A549 (cell line): ENCODE results near the gene TSPAN18. TPM values are rescaled to one million over a fixed set of nuclear protein-coding genes. Genes with fewer than 3 reads are reported as not detected.

Experiments
- ATAC-seq, 2 experiments: fragments of 200-7000 bp in 1 of 2; fragments of >200 bp in 1 of 2; cut with Nextera tagmentation in 1 of 2; cut with Tn5 transposase in 1 of 2; 3 replicates each; pipeline versions ENCODE4 v1.8.0 to v1.9.1; 2018 to 2020; ENCODE audit warnings: mild to moderate bottlenecking in 1 of 2, moderate library complexity in 1 of 2
- CTCF ChIA-PET: fragments of 300-600 bp; sonication (Branson Sonifier 250); formaldehyde crosslinking; extraction: SDS; loops from one replicate; lab custom pipeline; 2021; ENCODE audit warnings: antibody characterized with exemption, inconsistent platforms; lab: Yijun Ruan, JAX
- POLR2A ChIA-PET: fragments of 350-600 bp; formaldehyde crosslinking; extraction: SDS; loops from one replicate; lab custom pipeline; 2021; ENCODE audit warnings: antibody characterized with exemption, inconsistent platforms; lab: Yijun Ruan, JAX
- DNase-seq, 2 experiments: peaks; one replicate each; pipeline versions ENCODE4 v3.0.0 to v3.0.0-alpha.2; 2011 to 2016; ENCODE audit warnings: low read depth in 1 of 2, low spot score in 1 of 2
- FAIRE-seq: peaks from 2 replicates; lab custom pipeline; 2011; peaks lifted over from hg19 to GRCh38; lab: Jason Lieb, UNC
- H3K27ac ChIP-seq, 2 experiments: fragments of >200 bp; sonication (Bioruptor Twin); formaldehyde crosslinking; 3 replicates each; pipeline ENCODE4 v1.5.1; 2016 to 2017
- H3K4me1 ChIP-seq: fragments of >200 bp; sonication (Bioruptor Twin); formaldehyde crosslinking; 3 replicates; pipeline ENCODE4 v1.6.1; 2016
- H3K4me2 ChIP-seq: fragments of >200 bp; sonication (Bioruptor Twin); formaldehyde crosslinking; 3 replicates; pipeline ENCODE4 v1.6.1; 2016
- H3K4me3 ChIP-seq: fragments of >200 bp; sonication (Bioruptor Twin); formaldehyde crosslinking; 3 replicates; pipeline ENCODE4 v1.5.1; 2016
- H3K9me3 ChIP-seq: fragments of >200 bp; sonication (Bioruptor Twin); formaldehyde crosslinking; 3 replicates; pipeline ENCODE4 v1.6.1; 2016
- EHMT2 ChIP-seq: fragments of 200-600 bp; sonication (generic); IDR thresholded peaks from 2 replicates; pipeline ENCODE4 v1.6.1; 2016; ENCODE audit warnings: antibody characterized with exemption, low read depth, mild to moderate bottlenecking, moderate library complexity
- GATA3 ChIP-seq: IDR thresholded peaks from 2 replicates; pipeline ENCODE4 v1.6.1; 2012; ENCODE audit warnings: borderline replicate concordance
- HOXA7 ChIP-seq: fragments of 250-450 bp; sonication (Bioruptor Pico); IDR thresholded peaks from 2 replicates; pipeline ENCODE4 v1.5.0; 2020; ENCODE audit warnings: mild to moderate bottlenecking, moderate library complexity
- HOXB5 ChIP-seq: fragments of 250-450 bp; sonication (Bioruptor Pico); IDR thresholded peaks from 2 replicates; pipeline ENCODE4 v1.5.0; 2020; ENCODE audit warnings: mild to moderate bottlenecking, moderate library complexity
- KDM1A ChIP-seq: fragments of 200-600 bp; sonication (generic); IDR thresholded peaks from 2 replicates; pipeline ENCODE4 v1.6.1; 2016; ENCODE audit warnings: low read depth, mild to moderate bottlenecking
- MAZ ChIP-seq: fragments of 150-350 bp; IDR thresholded peaks from 2 replicates; pipeline ENCODE4 v1.6.1; 2014; ENCODE audit warnings: antibody characterized with exemption, low read depth, low read length, borderline replicate concordance
- NPAS2 ChIP-seq: fragments of 250-450 bp; sonication (Bioruptor Pico); IDR thresholded peaks from 2 replicates; pipeline ENCODE4 v1.8.0; 2022; ENCODE audit warnings: mild to moderate bottlenecking, moderate library complexity, borderline replicate concordance
- NR3C1 ChIP-seq: fragments of >200 bp; sonication (Bioruptor Twin); formaldehyde crosslinking; IDR thresholded peaks from 3 replicates; pipeline ENCODE4 v1.6.1; 2017
- POLR2A ChIP-seq: IDR thresholded peaks from 2 replicates; pipeline ENCODE4 v1.6.1; 2012; ENCODE audit warnings: mild to moderate bottlenecking, low read length
- RFX5 ChIP-seq: fragments of 450-650 bp; IDR thresholded peaks from 2 replicates; pipeline ENCODE4 v1.7.1; 2014; ENCODE audit warnings: antibody characterized with exemption, mild to moderate bottlenecking, moderate library complexity
- WGBS: methylation state at CpG from one replicate; pipeline ENCODE4 v1.1.6; 2017; ENCODE audit errors: missing lambda C conversion rate; 5-methylcytosine and 5-hydroxymethylcytosine counted together
- polyA plus RNA-seq, 4 experiments: library from polyadenylated mRNA; depleted of rRNA in 3 of 4; stranded (reverse); fragments of >200 nt; fragmentation: RNase III in 1 of 4; extraction: RNeasy Plus Mini Kit Qiagen cat#74134 plus additional on column Dnase treatment in 1 of 4; gene quantifications; 2 replicates in 3 of 4; 3 replicates in 1 of 4; pipeline ENCODE4 v1.2.3, GENCODE V29; 2011 to 2017
- TF ChIP-seq, protein P1 (sequence below): fragments of 250-450 bp; sonication (Bioruptor Pico); IDR thresholded peaks from 2 replicates; pipeline ENCODE4 v1.5.0; 2020; ENCODE audit warnings: low read depth, mild to moderate bottlenecking, moderate library complexity
- TF ChIP-seq, protein P2 (sequence below): fragments of >200 bp; sonication (Bioruptor Twin); formaldehyde crosslinking; IDR thresholded peaks from 3 replicates; pipeline ENCODE4 v1.5.1; 2016
- TF ChIP-seq, protein P3 (sequence below): fragments of 250-450 bp; sonication (Bioruptor Pico); IDR thresholded peaks from 2 replicates; pipeline ENCODE4 v1.5.0; 2021; ENCODE audit warnings: mild to moderate bottlenecking, moderate library complexity, borderline replicate concordance
- TF ChIP-seq, protein P4 (sequence below): IDR thresholded peaks from 2 replicates; pipeline ENCODE4 v1.6.1; 2012; ENCODE audit warnings: low read depth, borderline replicate concordance
- TF ChIP-seq, protein P5 (sequence below): fragments of 200-600 bp; sonication (generic); IDR thresholded peaks from 2 replicates; pipeline ENCODE4 v1.6.1; 2016; ENCODE audit warnings: antibody characterized with exemption, mild to moderate bottlenecking, moderate library complexity

TSPAN18 gene
- polyA plus RNA-seq, 2 of the 4 experiments (the other 2 are of a cell fraction): 0.81 to 4.5 TPM

DNA sequence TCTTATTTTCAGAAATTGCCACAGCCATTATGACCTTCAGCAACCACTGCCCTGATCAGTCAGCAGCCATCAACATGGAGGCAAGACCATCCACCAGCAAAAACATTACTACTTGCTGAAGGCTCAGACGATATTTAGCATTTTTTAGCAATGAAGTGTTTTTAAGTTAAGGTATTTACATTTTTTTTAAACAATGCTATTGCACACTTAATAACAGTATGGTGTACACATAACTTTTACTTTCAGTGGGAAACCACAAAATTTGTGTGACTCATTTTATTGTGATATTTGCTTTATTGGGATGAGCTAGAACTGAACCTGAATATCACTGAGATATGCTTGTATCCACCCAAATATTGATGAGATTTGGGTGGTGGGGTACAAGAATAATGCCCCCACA is 110.9 kb downstream of the TSPAN18 start (continued):
- TF ChIP-seq, protein P1, sequence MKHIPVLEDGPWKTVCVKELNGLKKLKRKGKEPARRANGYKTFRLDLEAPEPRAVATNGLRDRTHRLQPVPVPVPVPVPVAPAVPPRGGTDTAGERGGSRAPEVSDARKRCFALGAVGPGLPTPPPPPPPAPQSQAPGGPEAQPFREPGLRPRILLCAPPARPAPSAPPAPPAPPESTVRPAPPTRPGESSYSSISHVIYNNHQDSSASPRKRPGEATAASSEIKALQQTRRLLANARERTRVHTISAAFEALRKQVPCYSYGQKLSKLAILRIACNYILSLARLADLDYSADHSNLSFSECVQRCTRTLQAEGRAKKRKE: no peak
- no peak for TF ChIP-seq HOXB5

DNA sequence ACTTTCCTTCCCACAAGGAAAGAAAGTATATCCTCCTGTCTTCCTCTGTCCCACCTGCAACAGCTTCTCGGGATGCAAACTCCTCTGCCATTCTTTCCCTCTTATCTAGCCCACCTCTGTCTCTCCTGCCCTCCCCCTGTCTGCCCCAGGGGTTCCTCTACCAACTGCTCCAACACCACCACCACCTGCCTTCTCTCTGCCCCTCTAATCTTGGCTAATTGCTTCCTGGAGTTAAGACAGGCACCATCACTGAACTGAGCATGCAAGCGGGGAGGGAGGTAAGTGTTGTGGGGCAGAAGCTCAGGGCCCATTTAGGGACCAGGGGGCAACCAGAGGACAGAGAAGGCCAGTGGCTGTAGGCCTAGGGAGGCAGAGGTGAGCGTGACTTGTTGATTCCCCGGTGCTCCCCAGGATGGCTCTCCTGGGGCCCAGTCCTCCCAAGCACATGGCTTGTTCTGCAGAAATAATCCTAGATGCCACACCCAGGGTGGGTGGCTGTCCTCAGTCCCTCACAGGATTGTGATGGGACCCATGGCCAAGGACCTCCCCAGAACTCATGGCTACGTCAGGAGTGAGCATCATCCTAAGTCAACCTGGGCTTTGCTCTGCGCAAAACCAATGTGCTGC is 112.8 kb downstream of the TSPAN18 start:
- no peak for TF ChIP-seq NR3C1
- TF ChIP-seq HOXA7 (CRISPR knock-in tag): no peak
- no peak for TF ChIP-seq NPAS2 (CRISPR knock-in tag)
- no peak for TF ChIP-seq POLR2A
- no peak for TF ChIP-seq RFX5
- TF ChIP-seq KDM1A: no peak
- no peak for TF ChIP-seq EHMT2
- TF ChIP-seq, protein P2, sequence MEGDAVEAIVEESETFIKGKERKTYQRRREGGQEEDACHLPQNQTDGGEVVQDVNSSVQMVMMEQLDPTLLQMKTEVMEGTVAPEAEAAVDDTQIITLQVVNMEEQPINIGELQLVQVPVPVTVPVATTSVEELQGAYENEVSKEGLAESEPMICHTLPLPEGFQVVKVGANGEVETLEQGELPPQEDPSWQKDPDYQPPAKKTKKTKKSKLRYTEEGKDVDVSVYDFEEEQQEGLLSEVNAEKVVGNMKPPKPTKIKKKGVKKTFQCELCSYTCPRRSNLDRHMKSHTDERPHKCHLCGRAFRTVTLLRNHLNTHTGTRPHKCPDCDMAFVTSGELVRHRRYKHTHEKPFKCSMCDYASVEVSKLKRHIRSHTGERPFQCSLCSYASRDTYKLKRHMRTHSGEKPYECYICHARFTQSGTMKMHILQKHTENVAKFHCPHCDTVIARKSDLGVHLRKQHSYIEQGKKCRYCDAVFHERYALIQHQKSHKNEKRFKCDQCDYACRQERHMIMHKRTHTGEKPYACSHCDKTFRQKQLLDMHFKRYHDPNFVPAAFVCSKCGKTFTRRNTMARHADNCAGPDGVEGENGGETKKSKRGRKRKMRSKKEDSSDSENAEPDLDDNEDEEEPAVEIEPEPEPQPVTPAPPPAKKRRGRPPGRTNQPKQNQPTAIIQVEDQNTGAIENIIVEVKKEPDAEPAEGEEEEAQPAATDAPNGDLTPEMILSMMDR: no peak
- TF ChIP-seq, protein P3, sequence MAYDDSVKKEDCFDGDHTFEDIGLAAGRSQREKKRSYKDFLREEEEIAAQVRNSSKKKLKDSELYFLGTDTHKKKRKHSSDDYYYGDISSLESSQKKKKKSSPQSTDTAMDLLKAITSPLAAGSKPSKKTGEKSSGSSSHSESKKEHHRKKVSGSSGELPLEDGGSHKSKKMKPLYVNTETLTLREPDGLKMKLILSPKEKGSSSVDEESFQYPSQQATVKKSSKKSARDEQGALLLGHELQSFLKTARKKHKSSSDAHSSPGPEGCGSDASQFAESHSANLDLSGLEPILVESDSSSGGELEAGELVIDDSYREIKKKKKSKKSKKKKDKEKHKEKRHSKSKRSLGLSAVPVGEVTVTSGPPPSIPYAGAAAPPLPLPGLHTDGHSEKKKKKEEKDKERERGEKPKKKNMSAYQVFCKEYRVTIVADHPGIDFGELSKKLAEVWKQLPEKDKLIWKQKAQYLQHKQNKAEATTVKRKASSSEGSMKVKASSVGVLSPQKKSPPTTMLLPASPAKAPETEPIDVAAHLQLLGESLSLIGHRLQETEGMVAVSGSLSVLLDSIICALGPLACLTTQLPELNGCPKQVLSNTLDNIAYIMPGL (CRISPR knock-in tag): no peak
- TF ChIP-seq, protein P4, sequence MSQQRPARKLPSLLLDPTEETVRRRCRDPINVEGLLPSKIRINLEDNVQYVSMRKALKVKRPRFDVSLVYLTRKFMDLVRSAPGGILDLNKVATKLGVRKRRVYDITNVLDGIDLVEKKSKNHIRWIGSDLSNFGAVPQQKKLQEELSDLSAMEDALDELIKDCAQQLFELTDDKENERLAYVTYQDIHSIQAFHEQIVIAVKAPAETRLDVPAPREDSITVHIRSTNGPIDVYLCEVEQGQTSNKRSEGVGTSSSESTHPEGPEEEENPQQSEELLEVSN: no peak
- TF ChIP-seq GATA3: no peak
- TF ChIP-seq, protein P5, sequence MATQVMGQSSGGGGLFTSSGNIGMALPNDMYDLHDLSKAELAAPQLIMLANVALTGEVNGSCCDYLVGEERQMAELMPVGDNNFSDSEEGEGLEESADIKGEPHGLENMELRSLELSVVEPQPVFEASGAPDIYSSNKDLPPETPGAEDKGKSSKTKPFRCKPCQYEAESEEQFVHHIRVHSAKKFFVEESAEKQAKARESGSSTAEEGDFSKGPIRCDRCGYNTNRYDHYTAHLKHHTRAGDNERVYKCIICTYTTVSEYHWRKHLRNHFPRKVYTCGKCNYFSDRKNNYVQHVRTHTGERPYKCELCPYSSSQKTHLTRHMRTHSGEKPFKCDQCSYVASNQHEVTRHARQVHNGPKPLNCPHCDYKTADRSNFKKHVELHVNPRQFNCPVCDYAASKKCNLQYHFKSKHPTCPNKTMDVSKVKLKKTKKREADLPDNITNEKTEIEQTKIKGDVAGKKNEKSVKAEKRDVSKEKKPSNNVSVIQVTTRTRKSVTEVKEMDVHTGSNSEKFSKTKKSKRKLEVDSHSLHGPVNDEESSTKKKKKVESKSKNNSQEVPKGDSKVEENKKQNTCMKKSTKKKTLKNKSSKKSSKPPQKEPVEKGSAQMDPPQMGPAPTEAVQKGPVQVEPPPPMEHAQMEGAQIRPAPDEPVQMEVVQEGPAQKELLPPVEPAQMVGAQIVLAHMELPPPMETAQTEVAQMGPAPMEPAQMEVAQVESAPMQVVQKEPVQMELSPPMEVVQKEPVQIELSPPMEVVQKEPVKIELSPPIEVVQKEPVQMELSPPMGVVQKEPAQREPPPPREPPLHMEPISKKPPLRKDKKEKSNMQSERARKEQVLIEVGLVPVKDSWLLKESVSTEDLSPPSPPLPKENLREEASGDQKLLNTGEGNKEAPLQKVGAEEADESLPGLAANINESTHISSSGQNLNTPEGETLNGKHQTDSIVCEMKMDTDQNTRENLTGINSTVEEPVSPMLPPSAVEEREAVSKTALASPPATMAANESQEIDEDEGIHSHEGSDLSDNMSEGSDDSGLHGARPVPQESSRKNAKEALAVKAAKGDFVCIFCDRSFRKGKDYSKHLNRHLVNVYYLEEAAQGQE: no peak
- no peak for TF ChIP-seq MAZ
- ATAC-seq: no peak
- Histone ChIP-seq H3K27ac (no peak overlapping the region), H3K4me3 (no peak overlapping the region), H3K4me1 (no peaks in the 10 kb centered on the region), H3K9me3 (peaks cover 4% of the 10 kb centered on the region; the same call in 1 of the 3 replicates), H3K4me2 (no peak overlapping the region)
- WGBS: 66% methylated on average over 4 of the region's 6 CpGs
- no peak for FAIRE-seq
- POLR2A ChIA-PET: no interaction called here
- no peak for DNase-seq
- CTCF ChIA-PET: interaction anchor here (1.2 to 1.6 kb wide), 4 partner anchors 8 to 88 kb away, joined by 3 to 4 read pairs (median 3); no protein-coding TSS in a partner anchor
